HepG2 (cell line): ENCODE data around the gene PDILT. TPM values are rescaled to one million over a fixed set of nuclear protein-coding genes. Genes with fewer than 3 reads are reported as not detected.

Source experiments
- HNRNPL ChIP-seq: fragments of 200-400 bp; formaldehyde crosslinking; IDR thresholded peaks from 2 replicates; pipeline ENCODE4 v1.6.1; 2017; ENCODE audit warnings: mild to moderate bottlenecking, low read depth, low read length
- KDM2A ChIP-seq: sonication (generic); formaldehyde crosslinking; IDR thresholded peaks from 2 replicates; pipeline ENCODE4 v1.4.0; 2020; ENCODE audit warnings: low read depth, missing genetic modification reagents, borderline replicate concordance
- MAZ ChIP-seq, 2 experiments: sonication (generic) in 1 of 2; formaldehyde crosslinking in 1 of 2; IDR thresholded peaks; 2 replicates each; pipeline versions ENCODE4 v1.5.0 to v1.6.1; 2012 to 2020; ENCODE audit warnings: low read depth in 2 of 2, mild to moderate bottlenecking in 2 of 2, borderline replicate concordance in 1 of 2, improper control_type of control experiment in 1 of 2, low read length in 1 of 2, missing genetic modification reagents in 1 of 2, moderate library complexity in 1 of 2
- MEF2D ChIP-seq: sonication (generic); formaldehyde crosslinking; IDR thresholded peaks from 2 replicates; pipeline ENCODE4 v1.5.1; 2020; ENCODE audit warnings: mild to moderate bottlenecking, missing genetic modification reagents
- MTF1 ChIP-seq: sonication (generic); formaldehyde crosslinking; IDR thresholded peaks from 2 replicates; pipeline ENCODE4 v1.5.0; 2020; ENCODE audit warnings: missing genetic modification reagents
- NCOA1 ChIP-seq: sonication (generic); formaldehyde crosslinking; IDR thresholded peaks from 2 replicates; pipeline ENCODE4 v1.9.0; 2021; ENCODE audit warnings: missing genetic modification reagents
- REL ChIP-seq: sonication (generic); formaldehyde crosslinking; conservative IDR thresholded peaks from 2 replicates; pipeline ENCODE4 v1.8.0; 2022; ENCODE audit warnings: mild to moderate bottlenecking, missing genetic modification reagents, moderate library complexity
- SRF ChIP-seq: IDR thresholded peaks from 2 replicates; pipeline ENCODE4 v1.6.1; 2011; ENCODE audit warnings: mild to moderate bottlenecking, low read depth, low read length, moderate library complexity
- SRSF4 ChIP-seq: fragments of 200-400 bp; formaldehyde crosslinking; IDR thresholded peaks from one replicate; pipeline ENCODE4 v1.6.1; 2018; ENCODE audit warnings: mild to moderate bottlenecking, low read depth, low read length, moderate library complexity; ENCODE audit not compliant: poor library complexity, severe bottlenecking
- SUZ12 ChIP-seq: fragments of 150-350 bp; IDR thresholded peaks from 2 replicates; pipeline ENCODE4 v1.6.1; 2014; ENCODE audit warnings: low read depth, low read length
- THAP11 ChIP-seq: IDR thresholded peaks from 2 replicates; pipeline ENCODE4 v1.6.1; 2016; ENCODE audit warnings: missing biosample characterization, missing genetic modification reagents
- ZFAT ChIP-seq: sonication (generic); formaldehyde crosslinking; conservative IDR thresholded peaks from 2 replicates; pipeline ENCODE4 v1.8.1; 2023; ENCODE audit warnings: missing genetic modification reagents, inconsistent platforms
- ZKSCAN1 ChIP-seq: fragments of 150-350 bp; IDR thresholded peaks from 2 replicates; pipeline ENCODE4 v1.6.1; 2014; ENCODE audit warnings: low read length
- ZNF33B ChIP-seq: sonication (generic); formaldehyde crosslinking; IDR thresholded peaks from 2 replicates; pipeline ENCODE4 v1.5.1; 2020; ENCODE audit warnings: mild to moderate bottlenecking, missing genetic modification reagents
- ZNF484 ChIP-seq: sonication (generic); formaldehyde crosslinking; IDR thresholded peaks from 2 replicates; pipeline ENCODE4 v1.5.1; 2020; ENCODE audit warnings: mild to moderate bottlenecking, low read depth, missing genetic modification reagents, borderline replicate concordance
- ZNF530 ChIP-seq: sonication (generic); formaldehyde crosslinking; IDR thresholded peaks from 2 replicates; pipeline ENCODE4 v1.5.0; 2020; ENCODE audit warnings: low read depth, mild to moderate bottlenecking, missing genetic modification reagents
- ZNF564 ChIP-seq: sonication (generic); formaldehyde crosslinking; IDR thresholded peaks from 2 replicates; pipeline ENCODE4 v1.8.1; 2023; ENCODE audit warnings: mild to moderate bottlenecking, missing genetic modification reagents
- ZNF782 ChIP-seq: sonication (generic); formaldehyde crosslinking; IDR thresholded peaks from 2 replicates; pipeline ENCODE4 v1.4.0; 2020; ENCODE audit warnings: missing genetic modification reagents, mild to moderate bottlenecking, borderline replicate concordance
- polyA plus RNA-seq, 8 experiments: library from polyadenylated mRNA; depleted of rRNA in 3 of 8; stranded (reverse) in 7 of 8; unstranded in 1 of 8; fragments of >200 nt; fragmentation: Illumina TruSeq in 4 of 8; extraction: Trizol in 4 of 8; gene quantifications; 2 replicates each; pipeline versions ENCODE4 v1.2.1 to v1.2.3, GENCODE V29; 2011 to 2016; ENCODE audit warnings: low read depth in 4 of 8, missing spikeins in 1 of 8, mixed read lengths in 1 of 8; ENCODE audit not compliant: insufficient read depth in 1 of 8
- total RNA-seq, 5 experiments: library from RNA; depleted of rRNA; stranded (reverse); fragments of >200 nt; fragmentation: Illumina TruSeq; extraction: Trizol; gene quantifications; 2 replicates each; pipeline ENCODE4 v1.2.3, GENCODE V29; 2016; ENCODE audit warnings: low read depth in 1 of 5
- TF ChIP-seq, protein P1 (sequence below): sonication (generic); formaldehyde crosslinking; IDR thresholded peaks from 2 replicates; pipeline ENCODE4 v1.8.1; 2023; ENCODE audit warnings: mild to moderate bottlenecking, moderate library complexity, missing genetic modification reagents
- TF ChIP-seq, protein P2 (sequence below): IDR thresholded peaks from 2 replicates; pipeline ENCODE4 v1.6.1; 2016; ENCODE audit warnings: low read depth, borderline replicate concordance
- TF ChIP-seq, protein P3 (sequence below): sonication (generic); formaldehyde crosslinking; IDR thresholded peaks from 2 replicates; pipeline ENCODE4 v1.8.1; 2023; ENCODE audit warnings: mild to moderate bottlenecking, missing genetic modification reagents
- TF ChIP-seq, protein P4 (sequence below): sonication (generic); formaldehyde crosslinking; IDR thresholded peaks from 2 replicates; pipeline ENCODE4 v1.4.0; 2020; ENCODE audit warnings: missing genetic modification reagents

The PDILT gene
- total and polyA plus RNA-seq, 2 of the 13 experiments (the other 11 are each of a cell fraction or from before 2014, with no cell fraction given) = not detected

DNA sequence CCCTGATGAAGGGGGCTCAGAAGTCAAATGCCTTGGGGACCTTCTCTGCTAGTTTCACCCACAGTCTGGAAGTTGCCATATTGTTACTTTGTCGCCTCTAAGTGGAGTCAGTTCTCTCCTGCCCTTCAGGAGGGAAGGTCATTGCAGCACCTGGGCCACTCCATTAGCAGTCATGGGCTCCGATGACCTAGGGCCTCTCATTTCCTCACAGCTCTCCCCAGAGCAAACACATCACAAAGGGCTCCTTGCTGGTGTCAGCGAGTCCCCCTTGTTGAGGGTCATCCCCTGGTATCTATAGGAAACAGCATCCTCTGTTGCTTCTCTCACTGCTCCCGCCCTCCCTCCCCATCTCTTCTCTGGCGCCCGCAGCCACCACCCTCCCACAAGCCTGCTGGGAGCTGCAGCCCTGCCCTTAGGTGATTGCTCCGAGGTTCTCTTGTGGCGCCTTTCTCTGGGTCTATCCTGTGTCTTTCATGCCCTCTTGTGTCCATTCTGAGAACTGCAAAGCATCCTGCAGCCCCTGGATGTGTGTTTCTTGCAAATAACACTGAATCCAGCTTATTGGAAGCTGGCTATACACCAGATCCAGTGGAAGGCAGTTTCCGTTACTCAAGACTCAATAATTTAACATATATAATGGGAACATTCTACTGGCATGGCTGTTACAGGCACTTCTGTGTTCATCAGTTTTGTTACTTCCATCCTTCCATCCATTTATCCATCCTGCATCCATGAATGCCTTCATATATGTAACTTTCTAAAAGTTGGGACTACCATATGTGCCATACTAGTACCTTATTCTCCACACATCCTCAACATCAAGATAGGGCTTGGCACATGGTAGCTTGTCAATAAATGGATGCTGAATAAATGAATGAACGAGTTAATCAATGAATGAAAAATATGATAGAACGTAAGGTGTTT, 21.2 kb downstream of the PDILT start (continued):
- TF ChIP-seq, protein P1, sequence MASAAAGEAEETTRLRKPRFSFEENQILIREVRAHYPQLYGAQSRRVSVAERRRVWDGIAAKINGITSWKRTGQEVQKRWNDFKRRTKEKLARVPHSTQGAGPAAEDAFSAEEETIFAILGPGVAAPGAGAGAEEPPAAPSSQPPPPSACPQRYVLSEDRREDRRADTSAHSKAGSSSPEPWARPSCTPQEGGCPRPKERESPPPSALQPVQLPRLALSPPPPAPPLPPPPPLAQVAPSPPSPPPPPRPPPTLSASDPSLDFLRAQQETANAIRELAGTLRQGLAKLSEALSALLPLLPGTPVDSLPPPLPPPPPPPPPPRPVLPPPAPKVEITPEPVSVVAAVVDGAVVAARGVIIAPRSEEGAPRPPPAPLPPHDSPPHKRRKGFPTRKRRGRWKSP (CRISPR knock-in tag) = no peak
- TF ChIP-seq ZNF33B (CRISPR knock-in tag) (0 out of 2 replicates have a peak, but pooled peaks have one; percentile 38), ZNF564 (no peak), NCOA1 (CRISPR knock-in tag) (0 out of 2 replicates have a peak, but pooled peaks have one; percentile 20), MTF1 (no peak), SRF (0 out of 2 replicates have a peak, but pooled peaks have one; percentile 23), ZFAT (CRISPR knock-in tag) (no peak), ZNF530 (no peak), HNRNPL (no peak), ZNF484 (no peak), MAZ (IDR thresholded peaks at IDR 0.05; ENCODE audit: borderline replicate concordance, low read depth, low read length) (no peak), MAZ (CRISPR knock-in tag; IDR thresholded peaks at IDR 0.05; ENCODE audit: low read depth) (0 out of 2 replicates have a peak, but pooled peaks have one; percentile 32), MEF2D (CRISPR knock-in tag) (peak; percentile 69; the same call in 1 of the 2 replicates), ZKSCAN1 (peak; percentile 38; the same call in 1 of the 2 replicates), ZNF782 (peak; percentile 38; the same call in 1 of the 2 replicates), SRSF4 (no peak), REL (no peak), THAP11 (0 out of 2 replicates have a peak, but pooled peaks have one; percentile 29), SUZ12 (no peak), KDM2A (CRISPR knock-in tag) (peak; percentile 57; the same call in 1 of the 2 replicates)
- TF ChIP-seq, protein P2, sequence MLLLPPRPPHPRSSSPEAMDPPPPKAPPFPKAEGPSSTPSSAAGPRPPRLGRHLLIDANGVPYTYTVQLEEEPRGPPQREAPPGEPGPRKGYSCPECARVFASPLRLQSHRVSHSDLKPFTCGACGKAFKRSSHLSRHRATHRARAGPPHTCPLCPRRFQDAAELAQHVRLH = peak; percentile 43; the same call in 1 of the 2 replicates
- TF ChIP-seq, protein P3, sequence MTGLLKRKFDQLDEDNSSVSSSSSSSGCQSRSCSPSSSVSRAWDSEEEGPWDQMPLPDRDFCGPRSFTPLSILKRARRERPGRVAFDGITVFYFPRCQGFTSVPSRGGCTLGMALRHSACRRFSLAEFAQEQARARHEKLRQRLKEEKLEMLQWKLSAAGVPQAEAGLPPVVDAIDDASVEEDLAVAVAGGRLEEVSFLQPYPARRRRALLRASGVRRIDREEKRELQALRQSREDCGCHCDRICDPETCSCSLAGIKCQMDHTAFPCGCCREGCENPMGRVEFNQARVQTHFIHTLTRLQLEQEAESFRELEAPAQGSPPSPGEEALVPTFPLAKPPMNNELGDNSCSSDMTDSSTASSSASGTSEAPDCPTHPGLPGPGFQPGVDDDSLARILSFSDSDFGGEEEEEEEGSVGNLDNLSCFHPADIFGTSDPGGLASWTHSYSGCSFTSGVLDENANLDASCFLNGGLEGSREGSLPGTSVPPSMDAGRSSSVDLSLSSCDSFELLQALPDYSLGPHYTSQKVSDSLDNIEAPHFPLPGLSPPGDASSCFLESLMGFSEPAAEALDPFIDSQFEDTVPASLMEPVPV = no peak
- TF ChIP-seq, protein P4, sequence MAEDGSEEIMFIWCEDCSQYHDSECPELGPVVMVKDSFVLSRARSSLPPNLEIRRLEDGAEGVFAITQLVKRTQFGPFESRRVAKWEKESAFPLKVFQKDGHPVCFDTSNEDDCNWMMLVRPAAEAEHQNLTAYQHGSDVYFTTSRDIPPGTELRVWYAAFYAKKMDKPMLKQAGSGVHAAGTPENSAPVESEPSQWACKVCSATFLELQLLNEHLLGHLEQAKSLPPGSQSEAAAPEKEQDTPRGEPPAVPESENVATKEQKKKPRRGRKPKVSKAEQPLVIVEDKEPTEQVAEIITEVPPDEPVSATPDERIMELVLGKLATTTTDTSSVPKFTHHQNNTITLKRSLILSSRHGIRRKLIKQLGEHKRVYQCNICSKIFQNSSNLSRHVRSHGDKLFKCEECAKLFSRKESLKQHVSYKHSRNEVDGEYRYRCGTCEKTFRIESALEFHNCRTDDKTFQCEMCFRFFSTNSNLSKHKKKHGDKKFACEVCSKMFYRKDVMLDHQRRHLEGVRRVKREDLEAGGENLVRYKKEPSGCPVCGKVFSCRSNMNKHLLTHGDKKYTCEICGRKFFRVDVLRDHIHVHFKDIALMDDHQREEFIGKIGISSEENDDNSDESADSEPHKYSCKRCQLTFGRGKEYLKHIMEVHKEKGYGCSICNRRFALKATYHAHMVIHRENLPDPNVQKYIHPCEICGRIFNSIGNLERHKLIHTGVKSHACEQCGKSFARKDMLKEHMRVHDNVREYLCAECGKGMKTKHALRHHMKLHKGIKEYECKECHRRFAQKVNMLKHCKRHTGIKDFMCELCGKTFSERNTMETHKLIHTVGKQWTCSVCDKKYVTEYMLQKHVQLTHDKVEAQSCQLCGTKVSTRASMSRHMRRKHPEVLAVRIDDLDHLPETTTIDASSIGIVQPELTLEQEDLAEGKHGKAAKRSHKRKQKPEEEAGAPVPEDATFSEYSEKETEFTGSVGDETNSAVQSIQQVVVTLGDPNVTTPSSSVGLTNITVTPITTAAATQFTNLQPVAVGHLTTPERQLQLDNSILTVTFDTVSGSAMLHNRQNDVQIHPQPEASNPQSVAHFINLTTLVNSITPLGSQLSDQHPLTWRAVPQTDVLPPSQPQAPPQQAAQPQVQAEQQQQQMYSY (CRISPR knock-in tag) = no peak
